Measurements from ENCODE around the gene IZUMO1R.
"Not testable (repeated sequence)": the region's sequence is repeated elsewhere in the genome, so short reads cannot be mapped to it uniquely, and the experiment has no call there.

Gene IZUMO1R

GRCh38 chr11:94332814-94333213 is 28.4 kb downstream of the IZUMO1R start:
- no peak for TF ChIP-seq CTCF (IDR thresholded peaks at IDR 0.05; ENCODE audit: low read depth, low read length)
- no peak overlapping the region for H3K4me3 ChIP-seq (replicated peaks in 1 of 2; ENCODE audit: low read depth in 2 of 2, low read length in 2 of 2)
- DNase-seq (ENCODE audit: low read depth in 2 of 2) = no peak

GRCh38 chr11:94336033-94336432 is 31.7 kb downstream of the IZUMO1R start:
- no peak for DNase-seq (ENCODE audit: low read depth in 2 of 2)
- no peak overlapping the region for H3K4me3 ChIP-seq (replicated peaks in 1 of 2; ENCODE audit: low read depth in 2 of 2, low read length in 2 of 2)
- TF ChIP-seq CTCF (IDR thresholded peaks at IDR 0.05; ENCODE audit: low read depth, low read length) = no peak

GRCh38 chr11:94338651-94339050 is 34.3 kb downstream of the IZUMO1R start:
- no peak for DNase-seq (ENCODE audit: low read depth in 2 of 2)
- no peak for TF ChIP-seq CTCF (IDR thresholded peaks at IDR 0.05; ENCODE audit: low read depth, low read length)
- no peak overlapping the region for H3K4me3 ChIP-seq (replicated peaks in 1 of 2; ENCODE audit: low read depth in 2 of 2, low read length in 2 of 2)

GRCh38 chr11:94342250-94342649 is 37.9 kb downstream of the IZUMO1R start:
- no peak overlapping the region for H3K4me3 ChIP-seq (replicated peaks in 1 of 2; ENCODE audit: low read depth in 2 of 2, low read length in 2 of 2)
- no peak for TF ChIP-seq CTCF (IDR thresholded peaks at IDR 0.05; ENCODE audit: low read depth, low read length)
- no peak for DNase-seq (ENCODE audit: low read depth in 2 of 2)

GRCh38 chr11:94343495-94343894 is 39.1 kb downstream of the IZUMO1R start:
- no peak for TF ChIP-seq CTCF (IDR thresholded peaks at IDR 0.05; ENCODE audit: low read depth, low read length)
- no peak for DNase-seq (ENCODE audit: low read depth in 2 of 2)
- no peak overlapping the region for H3K4me3 ChIP-seq (replicated peaks in 1 of 2; ENCODE audit: low read depth in 2 of 2, low read length in 2 of 2)

- DNase-seq (ENCODE audit: low read depth in 2 of 2); H3K4me3 ChIP-seq (replicated peaks in 1 of 2; ENCODE audit: low read depth in 2 of 2, low read length in 2 of 2): not testable (repeated sequence)
Measured at GRCh38 chr11:94346311-94346710, 41.9 kb downstream of the IZUMO1R start.

- DNase-seq (ENCODE audit: low read depth in 2 of 2) = not testable (repeated sequence)
Measured at GRCh38 chr11:94350850-94351563, 46.6 kb downstream of the IZUMO1R start.

More at GRCh38 chr11:94350850-94351563, 46.6 kb downstream of the IZUMO1R start:
- H3K4me3 ChIP-seq (replicated peaks in 1 of 2; ENCODE audit: low read depth in 2 of 2, low read length in 2 of 2) = not testable (repeated sequence)

All from cardiac fibroblast (primary cell).